MCF 10A (cell line): ENCODE measurements around the gene FLT1. TPM values are rescaled to one million over a fixed set of nuclear protein-coding genes. Genes with fewer than 3 reads are reported as not detected.

Experiments used
- BruUV-seq: library from RNA; stranded (reverse); fragments of 400-500 nt; replicated peaks from 2 replicates; lab custom pipeline; 2021; lab: Mats Ljungman, UMichigan
- CTCF ChIA-PET: fragments of 300-600 bp; sonication (Branson Sonifier 250); formaldehyde crosslinking; extraction: SDS; loops from one replicate; lab custom pipeline; 2021; ENCODE audit warnings: antibody characterized with exemption, inconsistent platforms; lab: Yijun Ruan, JAX
- POLR2A ChIA-PET: fragments of 300-600, 350-650 bp; sonication (Branson Sonifier 250); formaldehyde crosslinking; extraction: SDS; loops from one replicate; lab custom pipeline; 2020; ENCODE audit warnings: antibody characterized with exemption, inconsistent platforms; lab: Yijun Ruan, JAX
- DNase-seq: peaks from one replicate; pipeline ENCODE4 v3.0.0-alpha.2; 2018; ENCODE audit not compliant: unreplicated experiment
- H3K27ac Mint-ChIP-seq: one replicate; pipeline ENCODE4 v1.8.0; 2022; ENCODE audit warnings: mild to moderate bottlenecking, low read depth, mixed read lengths; ENCODE audit not compliant: unreplicated experiment
- H3K27me3 Mint-ChIP-seq: one replicate; pipeline ENCODE4 v1.8.0; 2022; ENCODE audit warnings: mixed read lengths; ENCODE audit not compliant: insufficient read depth, unreplicated experiment
- H3K36me3 Mint-ChIP-seq: one replicate; pipeline ENCODE4 v1.8.0; 2022; ENCODE audit warnings: mild to moderate bottlenecking, moderate library complexity, mixed read lengths; ENCODE audit not compliant: insufficient read depth, unreplicated experiment
- H3K4me1 Mint-ChIP-seq: one replicate; pipeline ENCODE4 v1.8.0; 2022; ENCODE audit warnings: mixed read lengths; ENCODE audit not compliant: insufficient read depth, unreplicated experiment
- H3K4me3 Mint-ChIP-seq: one replicate; pipeline ENCODE4 v1.8.0; 2022; ENCODE audit warnings: mild to moderate bottlenecking, moderate library complexity, mixed read lengths; ENCODE audit not compliant: unreplicated experiment
- H3K9me3 Mint-ChIP-seq: one replicate; pipeline ENCODE4 v1.8.0; 2022; ENCODE audit warnings: mixed read lengths; ENCODE audit not compliant: unreplicated experiment
- intact Hi-C: fragments of 100-400 bp; cut with micrococcal nuclease; formaldehyde crosslinking; loops from 2 replicates; pipeline ENCODE4 v1.14.1; 2022
- total RNA-seq: library from RNA; stranded (reverse); gene quantifications from 2 replicates; pipeline ENCODE4 v1.2.3, GENCODE V29; 2022
- TF ChIP-seq, protein P1 (sequence below): fragments of 200-600 bp; IDR thresholded peaks from one replicate; pipeline ENCODE4 v1.8.0; 2022; ENCODE audit warnings: antibody characterized with exemption, mild to moderate bottlenecking; ENCODE audit not compliant: unreplicated experiment

Gene FLT1
- total RNA-seq, 1 experiment from 2014 or later, result not detected

DNA sequence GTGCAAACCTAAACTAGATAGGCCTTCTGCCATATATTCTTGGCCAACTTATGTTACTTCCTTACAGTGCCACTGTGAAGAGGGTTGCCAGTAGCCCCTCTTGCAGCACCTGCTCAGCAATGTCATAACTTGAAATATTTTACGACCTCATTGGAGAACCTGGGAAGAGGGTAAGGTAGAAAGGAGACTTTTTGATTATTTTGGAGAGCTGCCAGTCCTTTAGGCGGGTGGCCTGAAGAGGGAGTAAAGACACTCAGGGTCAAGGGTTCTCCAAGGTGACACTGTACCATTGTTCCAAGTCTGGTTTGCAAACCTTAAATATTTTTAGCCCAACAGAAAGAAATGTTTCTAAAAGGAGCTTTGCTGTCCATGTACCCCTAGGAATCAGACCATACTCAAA is 118.3 kb downstream of the FLT1 start:
- no peaks in the 10 kb centered on the region for H3K4me1 Mint-ChIP-seq
- TF ChIP-seq, protein P1, sequence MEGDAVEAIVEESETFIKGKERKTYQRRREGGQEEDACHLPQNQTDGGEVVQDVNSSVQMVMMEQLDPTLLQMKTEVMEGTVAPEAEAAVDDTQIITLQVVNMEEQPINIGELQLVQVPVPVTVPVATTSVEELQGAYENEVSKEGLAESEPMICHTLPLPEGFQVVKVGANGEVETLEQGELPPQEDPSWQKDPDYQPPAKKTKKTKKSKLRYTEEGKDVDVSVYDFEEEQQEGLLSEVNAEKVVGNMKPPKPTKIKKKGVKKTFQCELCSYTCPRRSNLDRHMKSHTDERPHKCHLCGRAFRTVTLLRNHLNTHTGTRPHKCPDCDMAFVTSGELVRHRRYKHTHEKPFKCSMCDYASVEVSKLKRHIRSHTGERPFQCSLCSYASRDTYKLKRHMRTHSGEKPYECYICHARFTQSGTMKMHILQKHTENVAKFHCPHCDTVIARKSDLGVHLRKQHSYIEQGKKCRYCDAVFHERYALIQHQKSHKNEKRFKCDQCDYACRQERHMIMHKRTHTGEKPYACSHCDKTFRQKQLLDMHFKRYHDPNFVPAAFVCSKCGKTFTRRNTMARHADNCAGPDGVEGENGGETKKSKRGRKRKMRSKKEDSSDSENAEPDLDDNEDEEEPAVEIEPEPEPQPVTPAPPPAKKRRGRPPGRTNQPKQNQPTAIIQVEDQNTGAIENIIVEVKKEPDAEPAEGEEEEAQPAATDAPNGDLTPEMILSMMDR, result no peak
- H3K9me3 Mint-ChIP-seq, result no peaks in the 10 kb centered on the region
- intact Hi-C loops, result no loop called here
- DNase-seq, result no peak
- peaks cover 15% of the 10 kb centered on the region for H3K27me3 Mint-ChIP-seq
- no peak overlapping the region for H3K27ac Mint-ChIP-seq
- CTCF ChIA-PET, result interaction anchor here (0.8 kb wide), 1 partner anchor 11 kb away, joined by 3 read pairs; no protein-coding TSS in a partner anchor
- no peaks in the 10 kb centered on the region for H3K36me3 Mint-ChIP-seq
- no peak overlapping the region for H3K4me3 Mint-ChIP-seq
- BruUV-seq, result no TSS peak
- POLR2A ChIA-PET, result no interaction called here

DNA sequence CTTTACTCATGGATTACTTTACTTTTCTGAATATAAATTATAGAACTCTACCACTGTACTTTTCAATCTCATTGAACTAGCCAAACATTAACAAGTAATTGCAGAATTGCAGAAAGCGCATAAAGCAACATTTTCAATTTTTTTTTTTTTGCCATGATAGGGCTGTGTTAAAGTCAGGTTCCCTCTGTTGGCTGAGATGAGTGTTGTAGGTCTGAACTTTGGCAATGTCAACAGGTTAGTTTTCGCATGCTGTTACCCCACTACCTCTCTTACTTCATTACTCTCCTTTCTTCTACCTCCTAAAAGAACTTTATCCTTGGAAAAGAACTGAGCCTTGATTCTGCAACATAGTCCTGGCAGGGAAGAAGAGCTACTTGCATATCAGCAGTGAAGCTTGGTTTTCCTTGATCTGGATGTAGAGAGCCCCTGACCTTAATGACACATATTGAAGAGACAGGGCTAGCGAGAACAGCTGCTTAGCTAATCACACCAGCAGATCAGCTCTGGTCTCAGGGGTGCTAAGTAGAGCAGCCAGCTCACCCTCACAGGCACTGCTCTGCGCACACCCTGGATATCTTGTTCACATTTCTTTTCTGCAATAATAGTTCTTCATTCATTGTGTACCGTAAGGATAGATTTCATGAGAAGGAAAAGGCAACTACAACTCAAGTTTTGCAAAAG is 119.5 kb downstream of the FLT1 start:
- TF ChIP-seq, protein P1, result no peak
- POLR2A ChIA-PET, result interaction anchor here (0.7 kb wide), 1 partner anchor 238 kb away, joined by 4 read pairs; no protein-coding TSS in a partner anchor
- Mint-ChIP-seq H3K9me3 (no peaks in the 10 kb centered on the region), H3K4me1 (no peaks in the 10 kb centered on the region), H3K4me3 (no peak overlapping the region), H3K27me3 (peaks cover 22% of the 10 kb centered on the region), H3K27ac (no peak overlapping the region), H3K36me3 (no peaks in the 10 kb centered on the region)
- intact Hi-C loops, result no loop called here
- CTCF ChIA-PET, result interaction anchor here (0.5 kb wide), 1 partner anchor 341 kb away, joined by 3 read pairs; no protein-coding TSS in a partner anchor
- no TSS peak for BruUV-seq
- DNase-seq, result no peak

DNA sequence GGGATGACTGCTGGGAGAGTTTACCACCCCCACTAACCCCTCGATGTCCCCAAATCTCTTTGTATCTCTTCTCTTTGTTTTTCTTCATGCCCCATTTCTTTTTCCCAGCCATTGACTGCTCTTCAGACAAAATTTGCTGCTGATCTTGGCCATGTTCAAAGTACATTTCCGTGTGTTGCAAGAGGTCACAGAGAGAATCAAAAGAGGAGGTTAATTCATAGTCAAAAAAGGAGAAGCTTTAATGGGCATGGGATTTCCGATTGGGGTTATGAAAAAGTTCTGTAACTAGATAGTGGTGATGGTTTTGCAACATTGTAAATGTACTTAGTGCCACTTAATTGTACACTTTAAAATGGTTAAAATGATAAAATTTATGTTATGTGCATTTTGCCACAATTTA is 121.1 kb downstream of the FLT1 start:
- H3K36me3 Mint-ChIP-seq, result no peaks in the 10 kb centered on the region
- ChIA-PET CTCF (interaction anchor here (0.7 to 1.0 kb wide), 2 partner anchors 10 to 12 kb away, joined by 3 to 5 read pairs; no protein-coding TSS in a partner anchor), POLR2A (no interaction called here)
- no peak for DNase-seq
- intact Hi-C loops, result no loop called here
- H3K4me1 Mint-ChIP-seq, result no peaks in the 10 kb centered on the region
- peaks cover 22% of the 10 kb centered on the region for H3K27me3 Mint-ChIP-seq
- H3K27ac Mint-ChIP-seq, result no peak overlapping the region
- TF ChIP-seq, protein P1, result no peak
- H3K9me3 Mint-ChIP-seq, result no peaks in the 10 kb centered on the region
- H3K4me3 Mint-ChIP-seq, result no peak overlapping the region
- no TSS peak for BruUV-seq

DNA sequence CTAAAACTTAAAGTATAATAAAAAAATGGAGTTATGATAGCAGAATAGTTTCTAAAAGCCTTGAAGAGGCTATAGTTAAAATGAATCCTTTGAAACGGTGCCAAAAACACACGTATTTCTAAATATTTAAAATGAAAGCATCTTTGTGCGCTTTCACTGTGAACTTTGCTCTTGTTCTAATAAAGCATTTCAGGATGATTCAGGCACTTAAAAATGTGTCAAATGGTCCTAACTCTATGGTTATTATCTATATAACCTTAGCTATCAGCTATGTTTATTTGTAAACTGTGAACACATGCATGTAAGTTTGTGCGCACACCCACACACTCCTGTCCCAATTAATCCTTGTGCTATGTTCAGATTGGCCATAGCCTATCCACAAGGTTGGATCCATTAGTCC is 124.5 kb downstream of the FLT1 start:
- intact Hi-C loops, result no loop called here
- TF ChIP-seq, protein P1, result no peak
- CTCF ChIA-PET, result no interaction called here

More for the DNA sequence above, 124.5 kb downstream of the FLT1 start:
- BruUV-seq, result no TSS peak
- DNase-seq, result no peak
- H3K27me3 Mint-ChIP-seq, result peaks cover 9% of the 10 kb centered on the region
- no peak overlapping the region for H3K27ac Mint-ChIP-seq
- no peaks in the 10 kb centered on the region for H3K4me1 Mint-ChIP-seq
- H3K36me3 Mint-ChIP-seq, result no peaks in the 10 kb centered on the region
- no peak overlapping the region for H3K4me3 Mint-ChIP-seq
- peaks cover 7% of the 10 kb centered on the region for H3K9me3 Mint-ChIP-seq
- POLR2A ChIA-PET, result no interaction called here
